ENCODE results near the gene C7orf33.

Gene C7orf33

DNA sequence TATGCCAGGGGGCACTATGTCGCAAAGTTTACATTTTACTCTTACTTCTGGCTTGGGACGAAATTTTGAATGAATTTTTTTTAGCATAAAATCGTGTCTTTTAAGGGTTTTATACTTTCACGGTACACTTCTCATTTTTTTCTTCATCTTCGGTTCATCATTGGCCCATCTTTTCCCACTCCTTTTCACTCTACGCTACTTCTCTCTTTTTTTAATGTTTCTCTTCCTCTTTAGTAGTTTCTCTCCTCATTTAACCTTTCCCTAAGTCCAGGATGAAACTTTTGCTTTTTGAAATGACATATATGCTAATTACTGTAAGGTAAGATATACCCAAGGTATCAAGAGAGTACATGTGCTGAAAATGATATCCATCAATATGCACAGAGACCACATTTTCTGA lies 39.5 kb downstream of the C7orf33 start:
- DNase-seq = no peak

DNA sequence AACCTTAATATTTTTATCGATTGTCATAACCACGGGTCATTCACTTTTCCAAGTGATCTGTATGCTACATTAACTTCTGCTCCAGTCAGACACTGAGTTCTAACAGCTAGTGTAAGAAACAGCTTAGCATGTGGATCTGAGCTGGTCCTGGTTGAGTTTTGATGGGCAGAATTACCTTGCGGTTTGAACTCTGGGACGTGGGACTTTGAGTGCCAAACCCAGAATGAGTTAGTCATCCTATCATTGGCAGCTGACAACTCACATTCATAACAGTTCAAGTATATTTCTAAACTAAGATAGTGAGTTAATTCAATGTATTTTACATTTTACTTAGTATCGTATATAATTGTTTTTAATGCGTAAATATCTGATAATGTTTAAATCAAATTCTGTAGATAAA lies 43.2 kb downstream of the C7orf33 start:
- DNase-seq = no peak

DNA sequence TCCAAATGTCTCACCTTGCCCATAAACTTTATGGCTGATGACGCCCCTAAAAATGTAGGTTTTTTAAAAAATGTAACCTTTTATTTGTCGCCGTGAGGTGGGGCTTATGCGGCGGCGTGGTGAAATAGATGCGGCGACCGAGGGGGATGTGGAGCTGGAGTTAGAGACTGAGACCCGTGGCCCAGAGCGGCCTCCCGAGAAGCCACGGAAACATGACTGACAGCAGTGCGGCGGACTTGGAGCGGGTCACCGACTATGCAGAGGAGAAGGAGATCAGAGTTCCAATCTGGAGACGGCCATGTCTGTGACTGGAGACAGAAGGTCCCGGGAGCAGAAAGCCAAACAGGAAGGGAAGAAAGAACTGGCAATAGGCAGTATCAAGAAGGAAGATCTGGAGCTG lies 46.5 kb downstream of the C7orf33 start:
- no peak for DNase-seq

- DNase-seq = no peak
Measured at GRCh38 chr7:148645898-148646297, 55.3 kb downstream of the C7orf33 start.

DNA sequence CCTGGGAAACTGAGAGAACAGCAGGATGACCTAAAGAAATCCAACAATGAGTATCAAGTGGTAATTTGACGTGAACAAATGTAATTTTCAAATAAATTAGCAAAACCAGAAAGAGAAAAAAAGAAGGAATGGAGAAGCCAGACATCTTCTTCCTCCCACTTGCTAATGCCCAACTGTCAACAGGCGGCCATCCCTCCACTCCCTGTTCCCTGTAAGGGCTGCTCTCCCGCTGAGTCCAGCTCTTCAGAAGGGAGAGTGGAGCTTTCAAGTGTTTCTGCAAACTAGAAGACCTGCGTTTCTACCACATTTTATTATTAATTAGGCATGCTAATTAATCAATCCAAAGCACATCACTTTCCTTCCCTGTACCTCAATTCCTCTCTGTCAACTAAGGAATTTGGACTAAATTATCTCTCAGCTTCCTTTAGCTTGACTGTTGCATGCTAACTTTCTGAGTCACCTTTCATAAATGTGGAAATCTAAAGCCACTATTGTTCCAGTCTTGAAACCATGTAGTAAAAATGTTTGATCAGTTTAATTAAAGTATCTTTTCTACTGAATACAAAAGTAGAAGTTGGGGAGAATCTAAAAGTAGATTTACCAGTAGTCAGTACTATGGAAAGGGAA lies 59.8 kb downstream of the C7orf33 start:
- no peak for DNase-seq

DNA sequence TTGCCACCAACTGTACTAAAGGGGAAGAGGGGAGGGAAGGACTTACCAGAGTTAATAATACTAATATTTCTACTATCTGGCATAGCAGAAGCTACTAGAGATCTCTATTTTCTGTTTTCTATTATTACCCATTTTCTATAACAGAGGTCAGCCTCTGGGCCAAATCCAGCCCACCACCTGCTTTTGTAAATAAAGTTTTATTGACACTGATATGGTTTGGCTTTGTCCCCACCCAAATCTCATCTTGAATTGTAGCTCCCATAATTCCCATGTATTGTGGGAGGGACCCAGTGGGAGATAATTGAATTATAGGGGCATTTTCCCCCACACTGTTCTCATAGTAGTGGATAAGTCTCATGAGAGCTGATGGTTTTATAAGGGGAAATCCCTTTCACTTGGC lies 62.2 kb downstream of the C7orf33 start:
- no peak for DNase-seq

GRCh38 chr7:148657929-148658328 lies 67.4 kb downstream of the C7orf33 start:
- no peak for DNase-seq

DNA sequence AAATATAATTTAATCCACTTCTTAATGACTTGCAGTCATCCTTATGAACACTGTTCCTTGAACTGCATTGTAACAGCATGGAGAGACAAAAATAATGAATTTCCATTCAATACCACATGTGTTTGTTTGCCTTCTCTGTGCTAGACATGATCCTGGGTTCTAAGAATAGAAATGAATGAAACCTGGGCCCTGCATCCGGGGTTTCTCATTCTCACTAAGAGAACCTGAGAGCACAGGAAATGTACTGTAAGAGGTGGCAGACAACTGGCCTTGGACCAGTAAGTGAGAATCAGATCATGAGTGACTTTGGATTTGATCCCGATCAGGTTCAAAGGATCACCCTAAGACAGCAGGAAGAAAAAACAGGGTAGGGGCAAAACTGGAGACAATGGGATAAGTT lies 70.9 kb downstream of the C7orf33 start:
- DNase-seq = no peak

DNA sequence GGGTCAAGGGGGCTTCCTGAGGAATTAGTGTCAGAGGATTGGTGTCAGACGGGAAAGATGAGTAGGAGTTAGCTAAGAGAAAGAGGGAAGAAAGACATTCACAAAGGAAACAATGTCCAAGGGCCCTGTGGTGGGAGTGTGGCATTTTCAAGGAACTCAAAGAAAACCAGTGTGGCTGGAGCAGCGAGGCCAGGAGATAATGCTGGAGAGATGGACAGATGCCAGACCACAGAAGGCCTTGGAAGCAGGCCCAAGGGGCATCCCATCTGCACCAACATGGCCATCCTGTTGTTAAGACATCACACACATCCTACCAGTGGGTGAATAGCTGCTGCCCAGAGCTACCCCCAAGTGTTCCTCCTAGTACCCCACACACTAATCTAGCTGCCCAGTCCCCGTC lies 72.1 kb downstream of the C7orf33 start:
- no peak for DNase-seq

- DNase-seq = no peak
Measured at GRCh38 chr7:148664324-148664723, 73.8 kb downstream of the C7orf33 start.

GRCh38 chr7:148665221-148665620 lies 74.7 kb downstream of the C7orf33 start:
- no peak for DNase-seq
